Astrocyte of the cerebellum (primary cell): ENCODE results near the gene C22orf15.
"Not testable (repeated sequence)": the region's sequence is repeated elsewhere in the genome, so short reads cannot be mapped to it uniquely, and the experiment has no call there.

Experiments
- DNase-seq: peaks from one replicate; pipeline ENCODE4 v3.0.0-alpha.2; 2011; ENCODE audit warnings: low read depth
- H3K4me3 ChIP-seq: 2 replicates; pipeline ENCODE4 v1.5.1; 2011; ENCODE audit warnings: mild to moderate bottlenecking, low read depth, low read length, moderate library complexity
- in situ Hi-C: cut with HindIII; loops from 2 replicates; pipeline ENCODE4 v1.10.0; 2017; ENCODE audit warnings: low sequenced_read_pairs
- TF ChIP-seq, protein P1 (sequence below): IDR thresholded peaks from 2 replicates; pipeline ENCODE4 v1.5.1; 2012; ENCODE audit warnings: low read length, low read depth, moderate library complexity, mild to moderate bottlenecking; ENCODE audit errors: missing control alignments

Gene C22orf15

DNA sequence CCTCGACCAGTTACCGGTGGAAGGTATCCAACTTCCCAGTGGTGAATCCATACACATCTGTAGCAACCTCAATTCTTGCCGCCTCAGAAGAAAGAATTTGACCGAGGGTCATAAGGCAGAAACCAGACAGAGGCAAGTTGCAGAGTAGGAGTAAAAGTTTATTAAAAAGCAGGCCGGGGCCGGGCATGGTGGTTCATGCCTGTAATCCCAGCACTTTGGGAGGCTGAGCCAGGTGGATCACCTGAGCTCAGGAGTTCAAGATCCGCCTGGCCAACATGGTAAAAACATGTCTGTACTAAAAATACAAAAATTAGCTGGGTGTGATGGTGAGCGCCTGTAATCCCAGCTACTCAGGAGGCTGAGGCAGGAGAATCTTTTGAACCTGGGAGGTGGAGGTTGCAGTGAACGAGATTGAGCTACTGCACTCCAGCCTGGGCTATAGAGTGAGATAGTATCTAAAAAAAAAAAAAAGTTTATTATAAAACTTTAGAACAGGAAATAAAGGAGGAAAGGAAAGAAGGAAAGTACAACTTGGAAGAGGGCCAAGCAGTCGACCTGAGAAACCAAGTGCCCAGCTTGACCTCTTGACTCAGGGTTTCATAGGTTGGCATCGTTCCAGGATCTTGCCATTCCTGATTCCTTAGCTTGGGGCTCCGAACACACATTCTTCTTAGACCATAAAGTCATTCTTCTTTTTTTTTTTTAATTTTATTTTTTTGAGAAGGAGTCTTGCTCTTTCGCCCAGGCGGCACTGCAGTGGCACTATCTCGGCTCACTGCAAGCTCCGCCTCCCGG, 44.2 kb upstream of the C22orf15 start:
- no peak for DNase-seq
- TF ChIP-seq, protein P1, sequence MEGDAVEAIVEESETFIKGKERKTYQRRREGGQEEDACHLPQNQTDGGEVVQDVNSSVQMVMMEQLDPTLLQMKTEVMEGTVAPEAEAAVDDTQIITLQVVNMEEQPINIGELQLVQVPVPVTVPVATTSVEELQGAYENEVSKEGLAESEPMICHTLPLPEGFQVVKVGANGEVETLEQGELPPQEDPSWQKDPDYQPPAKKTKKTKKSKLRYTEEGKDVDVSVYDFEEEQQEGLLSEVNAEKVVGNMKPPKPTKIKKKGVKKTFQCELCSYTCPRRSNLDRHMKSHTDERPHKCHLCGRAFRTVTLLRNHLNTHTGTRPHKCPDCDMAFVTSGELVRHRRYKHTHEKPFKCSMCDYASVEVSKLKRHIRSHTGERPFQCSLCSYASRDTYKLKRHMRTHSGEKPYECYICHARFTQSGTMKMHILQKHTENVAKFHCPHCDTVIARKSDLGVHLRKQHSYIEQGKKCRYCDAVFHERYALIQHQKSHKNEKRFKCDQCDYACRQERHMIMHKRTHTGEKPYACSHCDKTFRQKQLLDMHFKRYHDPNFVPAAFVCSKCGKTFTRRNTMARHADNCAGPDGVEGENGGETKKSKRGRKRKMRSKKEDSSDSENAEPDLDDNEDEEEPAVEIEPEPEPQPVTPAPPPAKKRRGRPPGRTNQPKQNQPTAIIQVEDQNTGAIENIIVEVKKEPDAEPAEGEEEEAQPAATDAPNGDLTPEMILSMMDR = no peak
- H3K4me3 ChIP-seq = no peak overlapping the region
- in situ Hi-C loops = no loop called here

DNA sequence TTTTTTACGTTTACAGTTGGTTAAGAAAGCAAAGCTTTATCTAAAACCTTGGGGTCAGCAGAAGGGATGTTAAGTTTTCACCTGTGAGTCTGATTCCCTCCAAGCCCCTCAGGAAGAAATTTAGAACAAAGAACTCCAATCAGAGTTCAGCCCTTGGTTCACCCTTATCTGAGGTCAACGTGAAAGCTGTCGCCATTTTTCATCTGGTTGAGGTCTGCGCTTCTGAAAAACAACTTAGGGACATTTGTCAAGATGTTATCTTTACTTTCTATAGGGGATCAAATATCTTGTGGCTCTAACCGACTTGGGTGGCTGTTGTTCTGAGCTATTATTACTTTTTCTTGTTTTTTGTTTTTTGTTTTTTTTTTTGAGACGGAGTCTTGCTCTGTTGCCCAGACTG, 41.9 kb upstream of the C22orf15 start:
- in situ Hi-C loops = no loop called here
- no peak for DNase-seq
- H3K4me3 ChIP-seq = no peak overlapping the region
- TF ChIP-seq, protein P1 = no peak

DNA sequence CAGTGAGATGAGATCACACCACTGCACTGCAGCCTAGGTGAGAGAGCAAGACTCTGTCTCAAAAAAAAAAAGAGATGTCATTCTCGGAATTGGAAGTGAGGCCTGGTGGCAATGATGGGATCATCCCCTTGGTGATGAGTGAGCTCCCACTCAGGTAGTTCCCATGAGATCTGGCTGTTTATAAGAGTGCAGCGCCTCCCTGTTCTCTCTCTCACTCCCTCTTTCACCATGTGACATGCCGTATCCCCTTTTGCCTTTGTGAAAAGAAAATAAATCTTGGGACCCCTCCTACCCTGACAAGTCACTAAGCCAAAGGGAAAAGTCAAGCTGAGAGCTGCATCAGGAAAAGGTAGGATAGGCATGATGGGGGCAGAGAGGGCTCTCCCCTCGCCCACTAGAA, 40.6 kb upstream of the C22orf15 start:
- H3K4me3 ChIP-seq = no peak overlapping the region
- in situ Hi-C loops = no loop called here
- no peak for DNase-seq
- TF ChIP-seq, protein P1 = no peak

DNA sequence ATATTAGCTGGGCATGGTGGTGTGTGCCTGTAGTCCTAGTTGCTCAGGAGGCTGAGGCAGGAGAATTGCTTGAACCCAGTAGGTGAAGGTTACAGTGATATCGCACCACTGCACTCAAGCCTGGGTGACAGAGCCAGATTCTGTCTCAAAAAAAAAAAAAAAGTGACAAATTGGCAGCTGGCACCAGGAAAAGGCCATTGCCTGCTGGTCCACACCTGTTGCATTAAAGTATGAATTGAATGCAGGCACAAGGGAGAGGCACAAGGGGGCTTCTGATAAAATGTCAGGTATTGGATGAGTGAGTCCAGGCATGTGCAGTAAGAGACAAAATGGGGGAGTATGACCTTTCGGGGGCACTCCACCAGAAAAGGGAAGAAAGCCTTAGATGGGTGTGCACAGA, 40.1 kb upstream of the C22orf15 start:
- no peak overlapping the region for H3K4me3 ChIP-seq
- TF ChIP-seq, protein P1 = no peak
- no peak for DNase-seq
- in situ Hi-C loops = no loop called here

DNA sequence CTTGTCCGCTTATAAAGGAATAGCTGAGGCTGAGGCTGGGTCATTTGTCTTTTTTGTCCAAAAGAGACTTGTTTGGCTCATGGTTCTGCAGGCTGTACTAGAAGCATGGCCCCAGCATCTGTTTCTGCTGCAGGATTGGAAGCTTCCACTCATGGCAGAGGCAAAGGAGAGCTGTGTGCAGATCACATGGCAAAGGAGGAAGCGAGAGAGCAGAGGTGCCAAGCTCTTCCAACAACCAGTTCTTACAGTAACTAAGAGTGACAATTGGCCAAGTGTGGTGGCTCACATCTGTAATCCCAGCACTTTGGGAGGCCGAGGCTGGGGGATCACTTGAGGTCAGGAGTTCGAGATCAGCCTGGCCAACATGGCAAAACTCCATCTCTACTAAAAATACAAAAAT, 34.7 kb upstream of the C22orf15 start:
- in situ Hi-C loops, H3K4me3 ChIP-seq, DNase-seq: not testable (repeated sequence)

DNA sequence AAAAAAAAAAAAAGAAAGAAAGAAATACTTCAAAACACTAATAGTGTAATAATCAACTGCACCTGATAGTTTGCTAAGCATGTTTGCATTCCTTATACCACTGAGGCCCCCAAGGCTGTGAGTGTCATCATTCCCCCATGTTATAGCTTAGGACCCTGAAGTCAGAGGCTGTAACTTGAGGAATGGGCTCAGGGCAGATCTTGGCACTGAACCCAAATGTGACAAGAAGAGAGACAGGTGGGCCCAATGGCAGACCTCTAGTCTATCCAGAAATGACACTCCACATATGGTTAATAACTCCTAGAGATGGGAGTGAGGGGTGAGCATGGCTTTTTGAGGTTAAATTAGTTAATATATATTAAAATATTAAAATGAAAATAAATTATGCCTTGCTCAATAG, 25.1 kb upstream of the C22orf15 start:
- TF ChIP-seq, protein P1 = no peak
- H3K4me3 ChIP-seq = no peak overlapping the region
- in situ Hi-C loops = no loop called here
- DNase-seq = no peak

DNA sequence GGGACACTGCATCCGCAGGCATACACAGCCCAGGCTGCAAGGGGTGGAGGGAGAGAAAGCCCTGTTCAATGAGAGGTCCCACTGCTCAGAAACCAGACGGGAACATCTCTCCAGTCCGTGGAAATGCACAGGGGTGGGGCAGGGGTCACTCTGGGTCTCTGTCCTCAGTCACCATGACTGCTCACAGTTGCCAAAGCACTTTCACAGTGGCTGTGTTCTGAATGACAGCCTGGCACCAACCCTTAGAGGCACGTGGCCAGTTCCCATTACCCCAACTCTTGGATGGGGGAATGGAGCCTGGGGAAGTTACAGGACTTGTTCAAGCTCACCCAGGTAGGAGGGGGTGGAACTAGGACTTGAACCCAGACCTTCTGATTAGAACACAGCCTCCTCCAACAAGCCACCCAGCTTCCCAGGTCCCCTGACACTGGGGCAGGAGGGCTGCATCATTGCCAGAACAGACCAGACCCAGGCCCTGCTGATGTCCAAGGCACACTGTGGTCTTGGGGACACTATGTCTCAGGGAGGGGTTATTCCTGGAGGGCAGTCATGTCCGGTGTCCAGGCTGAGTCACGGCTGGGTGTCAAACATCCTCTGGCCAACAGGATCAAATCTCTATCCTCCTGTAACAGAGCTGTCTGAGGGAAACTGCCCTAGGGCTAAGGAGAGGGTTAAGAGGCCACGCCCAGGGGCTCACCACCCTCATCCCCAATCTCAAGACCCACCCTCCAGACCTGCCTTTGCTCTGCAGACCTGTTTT, 20.1 kb upstream of the C22orf15 start:
- in situ Hi-C loops = no loop called here
- TF ChIP-seq, protein P1 = no peak
- H3K4me3 ChIP-seq = no peak overlapping the region
- DNase-seq = no peak
